GM12878 (cell line): ENCODE results near the gene MALRD1.

Source experiments
- EZH2 ChIP-seq: IDR thresholded peaks from 2 replicates; pipeline ENCODE4 v1.6.1; 2012; ENCODE audit warnings: low read depth, mild to moderate bottlenecking, control low read depth, inconsistent platforms, low read length, borderline replicate concordance; ENCODE audit not compliant: control insufficient read depth
- KLF5 ChIP-seq: fragments of 450-650 bp; IDR thresholded peaks from 2 replicates; pipeline ENCODE4 v1.6.1; 2014; ENCODE audit warnings: mild to moderate bottlenecking; ENCODE audit not compliant: partially characterized antibody
- MXI1 ChIP-seq: fragments of 150-350 bp; IDR thresholded peaks from 2 replicates; pipeline ENCODE4 v1.6.1; 2011; ENCODE audit warnings: low read depth, mild to moderate bottlenecking, inconsistent platforms, low read length, improper control_type of control experiment
- NFYB ChIP-seq: IDR thresholded peaks from 2 replicates; pipeline ENCODE4 v1.6.1; 2011; ENCODE audit warnings: low read depth, mild to moderate bottlenecking, low read length, improper control_type of control experiment, moderate library complexity; ENCODE audit not compliant: insufficient read depth
- RAD21 ChIP-seq: IDR thresholded peaks from 2 replicates; pipeline ENCODE4 v1.6.1; 2011; ENCODE audit warnings: mild to moderate bottlenecking, low read depth, low read length, moderate library complexity; ENCODE audit not compliant: insufficient read depth
- SP1 ChIP-seq: IDR thresholded peaks from one replicate; pipeline ENCODE4 v1.6.1; 2011; ENCODE audit warnings: low read depth, low read length
- TCF12 ChIP-seq: IDR thresholded peaks from 2 replicates; pipeline ENCODE4 v1.6.1; 2011; ENCODE audit warnings: low read depth, mild to moderate bottlenecking, low read length
- TF ChIP-seq, protein P1 (sequence below), 3 experiments: IDR thresholded peaks in 2 of 3; conservative IDR thresholded peaks in 1 of 3; 2 replicates each; pipeline ENCODE4 v1.5.1; 2011; ENCODE audit warnings: low read depth in 3 of 3, low read length in 3 of 3, mild to moderate bottlenecking in 3 of 3, control low read depth in 2 of 3, moderate library complexity in 2 of 3, inconsistent platforms in 1 of 3, mixed read lengths in 1 of 3; ENCODE audit not compliant: control insufficient read depth in 2 of 3, insufficient read depth in 1 of 3; ENCODE audit errors: extremely low read depth in 1 of 3
- TF ChIP-seq, protein P2 (sequence below): IDR thresholded peaks from 2 replicates; pipeline ENCODE4 v1.6.1; 2011; ENCODE audit warnings: low read depth, low read length, improper control_type of control experiment, borderline replicate concordance

DNA sequence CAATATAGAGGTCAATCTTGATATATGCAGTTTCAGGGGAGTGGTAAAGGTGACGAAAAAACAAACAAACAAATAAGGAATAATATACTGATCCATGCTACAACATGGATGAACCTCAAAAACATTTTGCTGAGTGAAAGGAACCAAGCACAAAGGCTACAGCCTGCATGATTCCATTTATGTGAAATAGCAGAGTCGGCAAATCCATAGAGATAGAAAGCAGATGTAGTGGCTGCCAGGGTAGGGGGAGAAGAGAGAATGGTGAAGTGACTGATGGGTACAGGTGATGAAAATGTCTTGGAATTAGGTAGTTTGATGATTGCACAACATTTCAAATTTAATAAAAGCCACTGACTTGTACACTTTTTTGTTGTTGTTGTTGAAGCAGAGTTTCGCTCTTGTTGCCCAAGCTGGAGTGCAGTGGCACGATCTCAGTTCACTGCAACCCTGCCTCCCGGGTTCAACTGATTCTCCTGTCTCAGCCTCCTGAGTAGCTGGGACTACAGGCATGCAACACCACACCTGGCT lies 71.8 kb downstream of the MALRD1 start:
- no peak for TF ChIP-seq EZH2
- TF ChIP-seq, protein P1, sequence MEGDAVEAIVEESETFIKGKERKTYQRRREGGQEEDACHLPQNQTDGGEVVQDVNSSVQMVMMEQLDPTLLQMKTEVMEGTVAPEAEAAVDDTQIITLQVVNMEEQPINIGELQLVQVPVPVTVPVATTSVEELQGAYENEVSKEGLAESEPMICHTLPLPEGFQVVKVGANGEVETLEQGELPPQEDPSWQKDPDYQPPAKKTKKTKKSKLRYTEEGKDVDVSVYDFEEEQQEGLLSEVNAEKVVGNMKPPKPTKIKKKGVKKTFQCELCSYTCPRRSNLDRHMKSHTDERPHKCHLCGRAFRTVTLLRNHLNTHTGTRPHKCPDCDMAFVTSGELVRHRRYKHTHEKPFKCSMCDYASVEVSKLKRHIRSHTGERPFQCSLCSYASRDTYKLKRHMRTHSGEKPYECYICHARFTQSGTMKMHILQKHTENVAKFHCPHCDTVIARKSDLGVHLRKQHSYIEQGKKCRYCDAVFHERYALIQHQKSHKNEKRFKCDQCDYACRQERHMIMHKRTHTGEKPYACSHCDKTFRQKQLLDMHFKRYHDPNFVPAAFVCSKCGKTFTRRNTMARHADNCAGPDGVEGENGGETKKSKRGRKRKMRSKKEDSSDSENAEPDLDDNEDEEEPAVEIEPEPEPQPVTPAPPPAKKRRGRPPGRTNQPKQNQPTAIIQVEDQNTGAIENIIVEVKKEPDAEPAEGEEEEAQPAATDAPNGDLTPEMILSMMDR (IDR thresholded peaks at IDR 0.05 in 2 of 3, conservative IDR thresholded peaks at IDR 0.05 in 1 of 3; ENCODE audit: control insufficient read depth in 2 of 3, extremely low read depth in 1 of 3, insufficient read depth in 1 of 3, low read depth in 3 of 3, low read length in 3 of 3), result no peak
- TF ChIP-seq KLF5, result no peak
- TF ChIP-seq MXI1, result no peak
- TF ChIP-seq TCF12, result no peak
- TF ChIP-seq NFYB, result no peak
- TF ChIP-seq RAD21, result no peak
- TF ChIP-seq, protein P2, sequence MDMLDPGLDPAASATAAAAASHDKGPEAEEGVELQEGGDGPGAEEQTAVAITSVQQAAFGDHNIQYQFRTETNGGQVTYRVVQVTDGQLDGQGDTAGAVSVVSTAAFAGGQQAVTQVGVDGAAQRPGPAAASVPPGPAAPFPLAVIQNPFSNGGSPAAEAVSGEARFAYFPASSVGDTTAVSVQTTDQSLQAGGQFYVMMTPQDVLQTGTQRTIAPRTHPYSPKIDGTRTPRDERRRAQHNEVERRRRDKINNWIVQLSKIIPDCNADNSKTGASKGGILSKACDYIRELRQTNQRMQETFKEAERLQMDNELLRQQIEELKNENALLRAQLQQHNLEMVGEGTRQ, result no peak
- no peak for TF ChIP-seq SP1
